GM21528 (cell line): Measurements from ENCODE around the gene ANO5.

ENCODE experiments used
- ATAC-seq: cut with Tn5 transposase; IDR thresholded peaks from one replicate; pipeline ENCODE4 v1.9.1; 2021; ENCODE audit warnings: mild to moderate bottlenecking, moderate library complexity; ENCODE audit not compliant: unreplicated experiment, low FRiP score

The ANO5 gene

GRCh38 chr11:22331771-22332170 lies 138.9 kb downstream of the ANO5 start:
- no peak for ATAC-seq
